Upper lobe of left lung (tissue), 4 donors: ENCODE results near the gene MAP1LC3C.

ENCODE experiments used
- CTCF ChIP-seq, 6 experiments: fragments of 450-650 bp in 4 of 6; fragments of 200-600 bp in 2 of 6; sonication (generic) in 2 of 6; IDR thresholded peaks; one replicate each; pipeline ENCODE4 v1.5.1; 2016 to 2019; ENCODE audit warnings: antibody characterized with exemption in 6 of 6
- POLR2A ChIP-seq, 4 donors: fragments of 450-650 bp; IDR thresholded peaks; one replicate each; pipeline ENCODE4 v1.5.1; 2016 to 2017; ENCODE audit warnings: antibody characterized with exemption in 4 of 4, mild to moderate bottlenecking in 2 of 4
- POLR2AphosphoS5 ChIP-seq, 2 donors: sonication (generic); formaldehyde crosslinking; IDR thresholded peaks; one replicate each; pipeline ENCODE4 v1.5.1; 2017; ENCODE audit warnings: antibody characterized with exemption in 2 of 2

GRCh38 chr1:242004751-242005495 lies 6.0 kb upstream of the MAP1LC3C start:
- no peak for TF ChIP-seq POLR2A (IDR thresholded peaks at IDR 0.05)
- no peak for TF ChIP-seq CTCF (IDR thresholded peaks at IDR 0.05)
- TF ChIP-seq POLR2AphosphoS5 (IDR thresholded peaks at IDR 0.05) = no peak
